Inferior parietal cortex (tissue), 1 donor: ENCODE results near the gene CXCL12.

Source experiments
- DNase-seq: peaks from one replicate; pipeline ENCODE4 v3.0.0-alpha.2; 2016; ENCODE audit errors: extremely low spot score

The CXCL12 gene

GRCh38 chr10:44334091-44334490, 50.8 kb downstream of the CXCL12 start:
- DNase-seq: no peak

GRCh38 chr10:44333511-44333910, 51.4 kb downstream of the CXCL12 start:
- no peak for DNase-seq

GRCh38 chr10:44332465-44332864, 52.4 kb downstream of the CXCL12 start:
- no peak for DNase-seq

GRCh38 chr10:44330431-44330830, 54.5 kb downstream of the CXCL12 start:
- DNase-seq: no peak

GRCh38 chr10:44327461-44327860, 57.4 kb downstream of the CXCL12 start:
- no peak for DNase-seq
